ACC112 (cell line): ENCODE measurements around the gene ALOX5.
"Not testable (repeated sequence)": the region's sequence is repeated elsewhere in the genome, so short reads cannot be mapped to it uniquely, and the experiment has no call there.

Source experiments
- H2AFZ ChIP-seq: fragments of 200-600 bp; sonication (generic); one replicate; pipeline ENCODE4 v1.6.0; 2017; ENCODE audit warnings: antibody characterized with exemption, low read length; ENCODE audit not compliant: unreplicated experiment
- H3K27ac ChIP-seq: fragments of 200-600 bp; sonication (generic); 2 replicates; pipeline ENCODE4 v1.5.1; 2014; ENCODE audit warnings: low read depth, mild to moderate bottlenecking, antibody characterized with exemption, low read length, moderate library complexity
- H3K27me3 ChIP-seq: fragments of 200-600 bp; sonication (generic); 2 replicates; pipeline ENCODE4 v1.6.1; 2014; ENCODE audit warnings: mild to moderate bottlenecking, antibody characterized with exemption, low read length, moderate library complexity, mixed read lengths; ENCODE audit not compliant: insufficient read depth
- H3K36me3 ChIP-seq: fragments of 200-600 bp; sonication (generic); 2 replicates; pipeline ENCODE4 v1.6.1; 2016; ENCODE audit warnings: mild to moderate bottlenecking, antibody characterized with exemption, low read length, moderate library complexity, mixed read lengths; ENCODE audit not compliant: insufficient read depth
- H3K4me1 ChIP-seq: fragments of 200-600 bp; sonication (generic); one replicate; pipeline ENCODE4 v1.6.1; 2016; ENCODE audit warnings: low read length, mixed read lengths; ENCODE audit not compliant: insufficient read depth, unreplicated experiment, control insufficient read depth
- H3K4me3 ChIP-seq: fragments of 200-600 bp; sonication (generic); 2 replicates; pipeline ENCODE4 v1.5.1; 2014; ENCODE audit warnings: mild to moderate bottlenecking, low read depth, low read length
- H3K79me2 ChIP-seq: fragments of 200-600 bp; sonication (generic); one replicate; pipeline ENCODE4 v1.6.0; 2016; ENCODE audit warnings: low read length; ENCODE audit not compliant: control insufficient read depth, unreplicated experiment, insufficient read depth

ALOX5 gene

GRCh38 chr10:45471059-45471458 is 97.0 kb downstream of the ALOX5 start:
- Histone ChIP-seq H3K79me2 (no peaks in the 10 kb centered on the region), H3K4me1 (no peaks in the 10 kb centered on the region), H2AFZ (no peak overlapping the region), H3K27me3 (no peaks in the 10 kb centered on the region), H3K27ac (no peak overlapping the region), H3K36me3 (no peaks in the 10 kb centered on the region), H3K4me3 (no peak overlapping the region)

- H2AFZ ChIP-seq, result no peak overlapping the region
- no peaks in the 10 kb centered on the region for H3K79me2 ChIP-seq
- H3K27me3 ChIP-seq, result no peaks in the 10 kb centered on the region
- H3K27ac ChIP-seq, result no peak overlapping the region
- H3K36me3 ChIP-seq, result no peaks in the 10 kb centered on the region
- no peak overlapping the region for H3K4me3 ChIP-seq
- no peaks in the 10 kb centered on the region for H3K4me1 ChIP-seq
These were observed 97.7 kb downstream of the ALOX5 start for GRCh38 chr10:45471531-45472310.

- no peak overlapping the region for H3K4me3 ChIP-seq
- H2AFZ ChIP-seq, result no peak overlapping the region
- H3K79me2 ChIP-seq, result no peaks in the 10 kb centered on the region
- no peak overlapping the region for H3K27ac ChIP-seq
- H3K27me3 ChIP-seq, result no peaks in the 10 kb centered on the region
- no peaks in the 10 kb centered on the region for H3K36me3 ChIP-seq
- H3K4me1 ChIP-seq, result no peaks in the 10 kb centered on the region
These were observed 99.1 kb downstream of the ALOX5 start for GRCh38 chr10:45473126-45473525.

GRCh38 chr10:45476559-45476958 is 102.5 kb downstream of the ALOX5 start:
- no peak overlapping the region for H3K27ac ChIP-seq
- no peaks in the 10 kb centered on the region for H3K36me3 ChIP-seq
- no peaks in the 10 kb centered on the region for H3K79me2 ChIP-seq
- H3K27me3 ChIP-seq, result no peaks in the 10 kb centered on the region
- no peaks in the 10 kb centered on the region for H3K4me1 ChIP-seq
- no peak overlapping the region for H3K4me3 ChIP-seq
- no peak overlapping the region for H2AFZ ChIP-seq

GRCh38 chr10:45480294-45480693 is 106.3 kb downstream of the ALOX5 start:
- H3K27ac ChIP-seq, result no peak overlapping the region
- no peak overlapping the region for H3K4me3 ChIP-seq
- H2AFZ ChIP-seq, result no peak overlapping the region
- no peaks in the 10 kb centered on the region for H3K4me1 ChIP-seq
- H3K27me3 ChIP-seq, result no peaks in the 10 kb centered on the region
- no peaks in the 10 kb centered on the region for H3K36me3 ChIP-seq
- H3K79me2 ChIP-seq, result no peaks in the 10 kb centered on the region

- H3K27ac ChIP-seq, H2AFZ ChIP-seq, H3K36me3 ChIP-seq, H3K4me1 ChIP-seq, H3K27me3 ChIP-seq, H3K4me3 ChIP-seq, H3K79me2 ChIP-seq: not testable (repeated sequence)
These were observed 107.1 kb downstream of the ALOX5 start for GRCh38 chr10:45481100-45481499.

- Histone ChIP-seq H2AFZ (no peak overlapping the region), H3K4me1 (no peaks in the 10 kb centered on the region), H3K27me3 (no peaks in the 10 kb centered on the region), H3K79me2 (no peaks in the 10 kb centered on the region), H3K27ac (no peak overlapping the region), H3K4me3 (no peak overlapping the region), H3K36me3 (no peaks in the 10 kb centered on the region)
These were observed 109.0 kb downstream of the ALOX5 start for GRCh38 chr10:45483002-45483401.

- Histone ChIP-seq H3K36me3 (no peaks in the 10 kb centered on the region), H3K79me2 (no peaks in the 10 kb centered on the region), H3K4me3 (no peak overlapping the region), H2AFZ (no peak overlapping the region), H3K4me1 (no peaks in the 10 kb centered on the region), H3K27me3 (no peaks in the 10 kb centered on the region), H3K27ac (no peak overlapping the region)
These were observed 113.7 kb downstream of the ALOX5 start for GRCh38 chr10:45487735-45488134.

- no peak overlapping the region for H3K4me3 ChIP-seq
- H2AFZ ChIP-seq, result no peak overlapping the region
- no peaks in the 10 kb centered on the region for H3K27me3 ChIP-seq
- no peaks in the 10 kb centered on the region for H3K36me3 ChIP-seq
- H3K79me2 ChIP-seq, result no peaks in the 10 kb centered on the region
- H3K4me1 ChIP-seq, result no peaks in the 10 kb centered on the region
- no peak overlapping the region for H3K27ac ChIP-seq
These were observed 114.3 kb downstream of the ALOX5 start for GRCh38 chr10:45488365-45488764.

- H3K4me1 ChIP-seq, result no peaks in the 10 kb centered on the region
- H3K27ac ChIP-seq, result no peak overlapping the region
- H3K27me3 ChIP-seq, result no peaks in the 10 kb centered on the region
- H3K4me3 ChIP-seq, result no peak overlapping the region
- no peaks in the 10 kb centered on the region for H3K36me3 ChIP-seq
- no peak overlapping the region for H2AFZ ChIP-seq
- H3K79me2 ChIP-seq, result no peaks in the 10 kb centered on the region
These were observed 116.3 kb downstream of the ALOX5 start for GRCh38 chr10:45490277-45490676.

- Histone ChIP-seq H3K4me3 (no peak overlapping the region), H2AFZ (no peak overlapping the region), H3K27me3 (no peaks in the 10 kb centered on the region), H3K79me2 (no peaks in the 10 kb centered on the region), H3K36me3 (no peaks in the 10 kb centered on the region), H3K4me1 (no peaks in the 10 kb centered on the region), H3K27ac (no peak overlapping the region)
These were observed 117.0 kb downstream of the ALOX5 start for GRCh38 chr10:45491061-45491460.
